GM08714 (cell line): ENCODE measurements around the gene OAS3.
"Not testable (repeated sequence)": the region's sequence is repeated elsewhere in the genome, so short reads cannot be mapped to it uniquely, and the experiment has no call there.

Source experiments
- H3K4me3 ChIP-seq: fragments of 200-500 bp; sonication (Bioruptor generic); 2 replicates; pipeline ENCODE4 v1.5.1; 2014; ENCODE audit warnings: mild to moderate bottlenecking, low read length, inconsistent platforms
- ZNF274 ChIP-seq: IDR thresholded peaks from 2 replicates; pipeline ENCODE4 v1.6.1; 2012; ENCODE audit warnings: mild to moderate bottlenecking, low read depth, low read length

Gene OAS3

GRCh38 chr12:112936927-112937326, 1.3 kb upstream of the OAS3 start:
- no peak overlapping the region for H3K4me3 ChIP-seq
- no peak for TF ChIP-seq ZNF274

- H3K4me3 ChIP-seq, result peak overlapping the region; percentile 90
- no peak for TF ChIP-seq ZNF274
These were observed 477 bp downstream of the OAS3 start for GRCh38 chr12:112938751-112939150.

DNA sequence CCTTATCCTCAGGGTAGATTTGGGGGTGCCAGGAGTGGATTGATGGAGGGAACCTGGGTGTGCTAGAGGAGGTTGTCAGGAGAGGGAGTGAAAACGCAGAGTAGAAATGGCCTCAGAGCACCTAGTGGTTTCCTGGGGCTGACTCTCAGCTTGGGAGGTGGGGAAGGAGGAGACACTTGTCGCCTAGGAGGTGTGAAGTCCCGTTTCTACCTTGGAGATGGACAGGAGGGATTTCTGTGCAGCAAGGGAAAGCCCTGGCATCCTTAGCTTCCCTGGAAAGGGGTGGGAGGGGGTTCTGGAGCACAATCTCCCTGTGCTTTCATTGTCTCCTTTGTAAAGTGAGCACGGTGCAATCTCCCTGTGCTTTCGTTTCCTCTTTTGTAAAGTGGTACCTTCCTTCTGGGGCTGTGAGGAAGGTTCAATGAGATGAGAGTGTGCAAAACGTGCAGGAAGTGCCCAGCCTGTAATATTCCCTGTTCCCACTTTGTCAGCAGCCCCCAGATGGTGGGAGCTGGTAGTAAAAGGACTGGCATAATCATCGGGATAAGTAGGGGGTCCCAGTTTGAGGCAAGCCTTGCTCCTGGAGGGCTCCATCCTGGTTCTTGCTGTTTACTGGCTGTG, 1.6 kb downstream of the OAS3 start:
- no peak for TF ChIP-seq ZNF274
- H3K4me3 ChIP-seq, result peak overlapping the region; percentile 90; the same call in 1 of the 2 replicates

DNA sequence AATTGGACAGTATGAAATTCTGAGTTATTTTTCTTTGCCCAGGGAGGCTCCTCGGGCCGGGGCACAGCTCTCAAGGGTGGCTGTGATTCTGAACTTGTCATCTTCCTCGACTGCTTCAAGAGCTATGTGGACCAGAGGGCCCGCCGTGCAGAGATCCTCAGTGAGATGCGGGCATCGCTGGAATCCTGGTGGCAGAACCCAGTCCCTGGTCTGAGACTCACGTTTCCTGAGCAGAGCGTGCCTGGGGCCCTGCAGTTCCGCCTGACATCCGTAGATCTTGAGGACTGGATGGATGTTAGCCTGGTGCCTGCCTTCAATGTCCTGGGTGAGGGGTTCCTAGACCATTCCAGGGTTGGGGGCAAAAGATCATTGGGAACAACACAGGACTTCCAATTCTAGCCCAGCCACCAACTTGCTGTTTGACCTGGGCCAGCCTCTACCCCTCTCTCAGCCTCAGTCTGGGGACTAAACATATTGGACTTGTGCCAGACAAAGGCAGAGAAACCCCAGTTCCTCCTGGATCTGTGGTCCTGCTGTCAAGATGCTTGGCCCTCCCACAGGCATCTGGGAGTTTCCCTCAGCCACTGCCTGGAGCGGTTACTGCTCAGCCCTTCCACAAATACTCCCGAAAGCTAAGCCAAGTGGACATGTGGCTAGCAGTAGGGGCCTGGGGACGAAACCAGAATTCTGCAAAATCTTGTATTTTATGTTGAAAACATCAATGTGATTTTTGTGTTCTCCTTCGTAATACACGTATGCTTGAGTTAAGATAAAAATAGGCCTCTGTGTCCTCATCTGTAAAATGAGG, 3.5 kb downstream of the OAS3 start:
- TF ChIP-seq ZNF274, result no peak

DNA sequence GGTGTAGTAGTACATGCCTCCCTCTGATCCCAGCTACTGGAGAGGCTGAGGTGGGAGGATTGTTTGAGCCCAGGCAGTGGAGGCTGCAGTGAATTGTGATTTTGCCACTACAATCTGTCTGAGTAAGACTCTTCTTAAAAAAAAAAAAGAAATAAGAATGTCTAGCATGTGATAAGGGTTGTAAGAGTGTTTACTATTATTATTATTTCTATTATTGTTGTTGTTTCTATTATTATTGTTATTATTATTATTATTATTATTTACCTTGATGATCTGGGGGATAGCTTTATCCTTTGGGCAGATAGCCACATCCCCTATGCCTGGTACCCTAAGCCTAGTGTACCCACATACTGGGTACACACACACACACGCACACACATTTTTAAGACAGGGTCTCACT, 4.3 kb downstream of the OAS3 start:
- TF ChIP-seq ZNF274, result no peak

More for the DNA sequence above, 3.5 kb downstream of the OAS3 start:
- H3K4me3 ChIP-seq, result no peak overlapping the region

DNA sequence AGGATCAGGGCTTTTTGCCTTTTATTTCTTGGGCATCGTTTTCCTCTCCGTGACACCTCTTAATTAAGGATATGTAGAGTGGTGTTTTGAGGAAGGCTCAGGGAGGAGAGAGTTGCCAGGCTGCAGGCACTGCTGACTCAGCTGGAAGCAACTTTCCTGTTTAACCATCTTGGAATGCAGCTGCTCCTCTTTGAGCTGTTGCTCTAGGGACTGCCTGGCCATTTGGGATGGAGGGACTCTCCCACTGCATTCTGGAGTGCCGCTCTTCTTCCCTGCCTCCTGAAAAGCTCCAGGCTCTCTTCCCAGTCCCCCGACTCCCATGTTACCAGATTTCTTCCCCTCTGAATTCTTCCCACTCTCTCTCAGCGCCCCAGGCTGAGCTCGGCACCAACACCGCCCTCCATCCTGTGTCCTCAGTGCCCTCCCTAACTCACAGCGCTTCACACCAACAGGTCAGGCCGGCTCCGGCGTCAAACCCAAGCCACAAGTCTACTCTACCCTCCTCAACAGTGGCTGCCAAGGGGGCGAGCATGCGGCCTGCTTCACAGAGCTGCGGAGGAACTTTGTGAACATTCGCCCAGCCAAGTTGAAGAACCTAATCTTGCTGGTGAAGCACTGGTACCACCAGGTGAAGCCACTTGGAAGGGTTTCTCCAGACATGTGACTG, 5.9 kb downstream of the OAS3 start:
- TF ChIP-seq ZNF274, result no peak
- H3K4me3 ChIP-seq, result no peak overlapping the region

More for the DNA sequence above, 4.3 kb downstream of the OAS3 start:
- no peak overlapping the region for H3K4me3 ChIP-seq

- TF ChIP-seq ZNF274, result no peak
- H3K4me3 ChIP-seq, result no peak overlapping the region
These were observed 7.2 kb downstream of the OAS3 start for GRCh38 chr12:112945515-112945914.

DNA sequence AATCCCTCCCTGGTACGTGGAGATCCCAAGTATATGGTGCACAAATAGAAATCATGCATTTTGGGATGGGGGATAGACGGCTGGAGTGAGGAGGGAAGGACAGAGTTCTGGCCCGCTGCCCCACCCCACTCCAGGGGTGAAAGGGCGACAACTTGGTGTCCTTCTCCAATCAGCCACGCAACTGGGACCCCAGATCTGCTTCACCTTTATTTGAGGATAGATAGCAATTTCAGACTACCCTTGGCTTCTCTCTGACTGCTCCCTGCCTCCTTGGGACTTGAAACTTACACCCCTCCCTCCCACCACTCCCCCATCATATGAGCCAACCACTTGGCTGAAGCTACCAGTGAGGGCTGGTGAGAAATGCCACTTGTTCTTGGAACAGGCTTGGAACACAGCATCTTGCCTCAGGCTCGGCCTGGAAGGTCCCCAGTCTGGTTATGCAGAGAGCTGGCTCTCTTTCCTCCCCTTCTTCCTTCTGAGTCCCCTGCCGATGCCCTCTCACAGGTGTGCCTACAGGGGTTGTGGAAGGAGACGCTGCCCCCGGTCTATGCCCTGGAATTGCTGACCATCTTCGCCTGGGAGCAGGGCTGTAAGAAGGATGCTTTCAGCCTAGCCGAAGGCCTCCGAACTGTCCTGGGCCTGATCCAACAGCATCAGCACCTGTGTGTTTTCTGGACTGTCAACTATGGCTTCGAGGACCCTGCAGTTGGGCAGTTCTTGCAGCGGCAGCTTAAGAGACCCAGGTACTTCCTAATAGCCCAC, 8.1 kb downstream of the OAS3 start:
- H3K4me3 ChIP-seq, result no peak overlapping the region
- no peak for TF ChIP-seq ZNF274

DNA sequence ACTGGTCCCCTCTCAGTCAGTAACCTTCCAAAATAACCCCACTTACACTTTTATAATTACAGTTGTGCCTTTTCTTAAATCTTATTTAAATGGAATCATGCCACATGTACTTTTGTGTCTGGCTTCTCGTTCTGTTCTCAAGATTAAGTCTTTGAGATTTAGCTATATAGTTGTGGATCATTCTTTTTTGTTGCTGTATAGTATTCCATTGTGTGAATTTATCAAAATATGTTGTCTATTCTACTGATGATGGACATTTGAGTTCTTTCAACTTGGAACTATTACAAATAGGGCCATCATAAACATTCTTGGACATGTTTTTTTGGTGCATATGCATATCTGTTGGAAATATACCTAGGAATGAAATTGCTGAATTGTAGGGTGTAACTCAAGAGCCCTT, 9.0 kb downstream of the OAS3 start:
- no peak for TF ChIP-seq ZNF274
- H3K4me3 ChIP-seq, result no peak overlapping the region

GRCh38 chr12:112947761-112948160, 9.5 kb downstream of the OAS3 start:
- H3K4me3 ChIP-seq, result no peak overlapping the region
- TF ChIP-seq ZNF274, result no peak

DNA sequence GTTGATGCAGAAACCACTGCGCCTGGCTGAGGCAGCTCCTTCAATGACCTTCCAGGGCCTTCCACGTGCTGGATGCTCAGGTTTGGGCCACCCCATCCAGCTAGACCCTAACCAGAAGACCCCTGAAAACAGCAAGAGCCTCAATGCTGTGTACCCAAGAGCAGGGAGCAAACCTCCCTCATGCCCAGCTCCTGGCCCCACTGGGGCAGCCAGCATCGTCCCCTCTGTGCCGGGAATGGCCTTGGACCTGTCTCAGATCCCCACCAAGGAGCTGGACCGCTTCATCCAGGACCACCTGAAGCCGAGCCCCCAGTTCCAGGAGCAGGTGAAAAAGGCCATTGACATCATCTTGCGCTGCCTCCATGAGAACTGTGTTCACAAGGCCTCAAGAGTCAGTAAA, 10.5 kb downstream of the OAS3 start:
- no peak overlapping the region for H3K4me3 ChIP-seq
- no peak for TF ChIP-seq ZNF274

DNA sequence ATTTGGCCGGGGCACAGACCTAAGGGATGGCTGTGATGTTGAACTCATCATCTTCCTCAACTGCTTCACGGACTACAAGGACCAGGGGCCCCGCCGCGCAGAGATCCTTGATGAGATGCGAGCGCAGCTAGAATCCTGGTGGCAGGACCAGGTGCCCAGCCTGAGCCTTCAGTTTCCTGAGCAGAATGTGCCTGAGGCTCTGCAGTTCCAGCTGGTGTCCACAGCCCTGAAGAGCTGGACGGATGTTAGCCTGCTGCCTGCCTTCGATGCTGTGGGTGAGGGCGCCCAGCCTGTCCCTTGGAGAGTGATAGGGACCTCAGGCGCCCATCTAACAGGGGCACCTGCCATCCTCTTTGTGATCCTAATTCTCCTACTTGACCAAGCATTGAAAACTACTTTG, 12.4 kb downstream of the OAS3 start:
- TF ChIP-seq ZNF274, result no peak
- no peak overlapping the region for H3K4me3 ChIP-seq

DNA sequence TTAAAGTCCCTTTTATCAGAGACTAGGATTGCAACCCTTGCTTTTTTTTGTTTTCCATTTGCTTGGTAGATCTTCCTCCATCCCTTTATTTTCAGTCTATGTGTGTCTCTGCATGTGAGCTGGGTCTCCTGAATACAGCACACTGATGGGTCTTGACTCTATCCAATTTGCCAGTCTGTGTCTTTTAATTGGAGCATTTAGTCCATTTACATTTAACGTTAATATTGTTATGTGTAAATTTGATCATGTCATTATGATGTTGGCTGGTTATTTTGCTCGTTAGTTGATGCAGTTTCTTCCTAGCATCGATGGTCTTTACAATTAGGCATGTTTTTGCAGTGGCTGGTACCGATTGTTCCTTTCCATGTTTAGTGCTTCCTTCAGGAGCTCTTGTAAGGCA, 18.9 kb downstream of the OAS3 start:
- H3K4me3 ChIP-seq, result not testable (repeated sequence)

- TF ChIP-seq ZNF274, result no peak
- H3K4me3 ChIP-seq, result no peak overlapping the region
These were observed 22.8 kb downstream of the OAS3 start for GRCh38 chr12:112961074-112961473.
